Stimulated activated CD8-positive, alpha-beta memory T cell treated with anti-CD3 and anti-CD28 coated beads, Interleukin-4, amount 100 ng/mL, for 1 hour (primary cell): ENCODE results near the gene TSACC.

ENCODE experiments used
- DNase-seq, 2 donors: peaks; one replicate each; pipeline ENCODE4 v3.0.0-alpha.2; 2020; ENCODE audit warnings: low read depth in 2 of 2, low spot score in 1 of 2

TSACC gene

GRCh38 chr1:156372876-156373275, 34.5 kb downstream of the TSACC start:
- no peak for DNase-seq

DNA sequence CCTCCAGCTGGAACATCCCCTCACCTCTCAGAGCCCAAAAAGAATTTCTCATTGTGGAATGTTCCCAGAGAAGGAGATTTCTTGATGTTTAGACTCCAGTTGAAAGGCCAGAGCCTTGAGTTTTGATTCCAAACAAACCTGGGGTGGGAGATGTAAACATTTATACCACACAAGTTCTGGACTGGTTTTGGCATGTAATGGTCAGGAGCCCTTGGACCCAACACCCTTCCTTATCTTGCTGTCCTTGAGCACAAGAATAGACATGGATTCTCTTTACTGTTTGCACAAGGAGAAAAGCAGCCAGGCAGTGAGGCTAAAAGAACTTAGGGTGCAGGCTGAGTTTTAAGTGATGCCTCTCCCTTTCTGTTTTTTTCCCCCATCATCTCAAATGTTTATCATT, 35.2 kb downstream of the TSACC start:
- DNase-seq: no peak

DNA sequence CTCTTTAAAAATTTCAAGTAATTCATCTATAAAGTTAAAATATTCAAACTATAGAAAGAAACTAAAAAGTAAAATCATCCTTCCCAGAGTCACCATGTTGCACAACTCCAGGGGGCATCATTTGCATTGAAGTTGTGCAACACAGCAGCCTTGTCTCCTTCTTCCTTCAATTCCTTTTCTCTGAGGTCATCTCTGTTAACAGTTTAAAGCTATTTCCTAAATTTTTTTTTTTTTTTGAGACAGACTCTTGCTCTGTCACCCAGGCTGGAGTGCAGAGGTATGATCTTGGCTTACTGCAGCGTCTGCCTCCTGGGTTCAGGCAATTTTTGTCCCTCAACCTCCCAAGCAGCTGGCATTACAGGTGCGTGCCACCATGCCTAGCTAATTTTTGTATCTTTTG, 37.8 kb downstream of the TSACC start:
- DNase-seq: no peak

GRCh38 chr1:156376958-156377919, 38.9 kb downstream of the TSACC start:
- DNase-seq: no peak

DNA sequence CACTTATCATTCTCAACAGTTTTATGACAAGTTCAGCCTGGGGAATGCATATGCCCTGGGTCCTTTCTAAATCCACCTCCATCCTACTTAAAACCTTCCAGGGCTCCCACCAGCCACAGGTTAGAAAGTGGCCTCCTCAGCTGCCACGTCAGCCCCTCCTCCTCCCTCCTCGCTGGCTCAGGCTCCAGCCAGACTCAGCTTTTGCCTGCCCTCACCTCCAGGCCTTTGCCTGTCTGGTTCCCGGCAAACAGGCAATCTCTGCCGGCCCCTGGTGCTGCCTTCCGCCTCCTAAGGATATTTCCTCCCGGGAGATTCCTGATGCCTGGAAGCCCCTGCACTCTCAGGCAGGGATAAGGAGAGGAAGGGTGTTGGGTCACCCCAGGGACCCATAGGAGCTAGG, 40.2 kb downstream of the TSACC start:
- no peak for DNase-seq

- DNase-seq: no peak
These were observed 41.3 kb downstream of the TSACC start for GRCh38 chr1:156379420-156380165.

- DNase-seq: no peak
These were observed 44.2 kb downstream of the TSACC start for GRCh38 chr1:156382561-156382960.

- peak; percentile 22 to 29 for DNase-seq
These were observed 44.7 kb downstream of the TSACC start for GRCh38 chr1:156383023-156383422.

- no peak for DNase-seq
These were observed 45.7 kb downstream of the TSACC start for GRCh38 chr1:156384007-156384406.

DNA sequence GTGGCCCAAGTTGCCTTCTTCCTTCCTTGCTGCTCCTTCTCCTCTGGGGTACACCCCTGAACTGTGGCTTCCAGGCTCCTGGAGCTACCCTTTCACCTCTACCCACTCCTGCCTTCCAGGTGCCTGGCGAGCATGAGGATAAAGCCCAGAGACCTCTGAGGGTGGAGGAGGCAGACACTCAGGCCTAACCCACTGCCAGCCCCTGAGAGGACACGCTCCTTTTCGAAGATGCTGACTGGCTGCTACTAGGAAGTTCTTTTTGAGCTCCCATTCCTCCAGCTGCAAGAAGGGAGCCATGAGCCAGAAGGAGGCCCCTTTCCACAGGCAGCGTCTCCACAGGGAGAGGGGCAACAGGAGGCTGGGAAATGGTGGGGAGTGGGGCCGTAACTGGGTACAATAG, 46.3 kb downstream of the TSACC start:
- no peak for DNase-seq

DNA sequence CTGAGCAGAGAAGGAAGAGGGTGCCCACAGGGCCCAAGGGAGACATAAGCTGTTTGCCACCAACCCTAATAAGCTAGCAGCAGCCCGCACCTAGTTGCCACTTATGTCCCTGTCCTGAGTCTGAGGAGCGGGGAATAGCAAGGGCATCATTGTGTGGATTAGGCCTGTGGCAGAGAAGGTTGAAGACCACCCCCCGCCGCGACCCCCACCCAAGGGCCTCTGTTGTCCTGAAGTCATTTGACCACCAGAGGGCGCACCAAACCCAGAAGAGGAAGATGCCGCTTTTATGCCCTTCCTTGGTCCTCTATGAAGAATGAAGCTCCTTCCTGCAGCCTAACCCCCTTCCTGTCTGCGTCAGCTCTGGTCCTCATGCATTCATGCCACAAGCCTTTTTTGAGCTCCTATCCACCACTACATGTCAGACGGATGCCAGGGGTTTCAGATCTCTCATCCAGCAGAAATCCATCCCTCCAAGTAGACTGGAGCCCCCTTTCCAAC, 47.3 kb downstream of the TSACC start:
- peak; percentile 50 to 65 for DNase-seq

GRCh38 chr1:156386134-156386901, 48.0 kb downstream of the TSACC start:
- no peak for DNase-seq

DNA sequence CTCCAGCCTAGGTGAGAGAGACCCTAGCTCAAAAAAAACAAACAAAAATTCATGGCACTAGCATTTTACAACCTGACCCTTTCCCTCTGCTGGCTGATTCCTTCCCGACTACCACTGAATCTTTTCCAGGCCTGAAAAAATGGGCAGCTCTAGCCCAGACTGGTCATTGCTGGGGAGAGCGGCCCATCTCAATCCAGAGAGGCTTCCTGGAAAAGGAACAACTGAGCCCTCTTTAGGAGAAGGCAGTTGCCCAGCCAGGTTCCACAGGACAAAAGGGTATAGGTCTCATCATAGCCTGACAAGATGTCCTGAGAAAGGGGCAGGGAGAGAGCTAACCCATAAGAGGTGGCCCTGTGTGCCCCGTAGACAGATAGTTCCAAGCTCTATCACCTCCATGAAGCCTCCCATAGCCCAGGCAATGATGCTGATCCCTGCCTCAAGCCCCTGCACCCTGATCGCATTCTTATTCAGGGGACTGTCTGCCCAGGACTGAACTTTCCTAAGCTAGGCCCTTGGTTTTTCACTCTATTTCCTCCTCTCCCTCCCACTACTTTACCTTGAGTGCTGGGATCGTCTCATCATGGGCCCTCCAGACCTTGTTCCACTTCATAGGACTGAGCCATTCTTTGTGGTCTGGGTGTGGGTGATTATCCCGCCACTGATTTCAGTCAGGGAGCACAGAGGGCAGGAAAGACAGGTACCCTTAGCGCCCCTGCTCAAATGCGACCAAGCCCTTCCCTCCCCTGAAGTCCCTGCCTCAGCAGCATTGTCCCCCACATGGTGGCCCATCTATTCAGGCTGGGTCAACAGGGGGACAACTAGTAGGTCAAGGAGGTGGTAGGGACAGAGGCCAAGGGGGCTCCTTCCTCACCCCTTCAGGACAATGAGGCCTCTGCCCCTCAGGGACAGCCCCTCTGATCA, 48.9 kb downstream of the TSACC start:
- DNase-seq: no peak

GRCh38 chr1:156387870-156388173, 49.5 kb downstream of the TSACC start:
- no peak for DNase-seq

DNA sequence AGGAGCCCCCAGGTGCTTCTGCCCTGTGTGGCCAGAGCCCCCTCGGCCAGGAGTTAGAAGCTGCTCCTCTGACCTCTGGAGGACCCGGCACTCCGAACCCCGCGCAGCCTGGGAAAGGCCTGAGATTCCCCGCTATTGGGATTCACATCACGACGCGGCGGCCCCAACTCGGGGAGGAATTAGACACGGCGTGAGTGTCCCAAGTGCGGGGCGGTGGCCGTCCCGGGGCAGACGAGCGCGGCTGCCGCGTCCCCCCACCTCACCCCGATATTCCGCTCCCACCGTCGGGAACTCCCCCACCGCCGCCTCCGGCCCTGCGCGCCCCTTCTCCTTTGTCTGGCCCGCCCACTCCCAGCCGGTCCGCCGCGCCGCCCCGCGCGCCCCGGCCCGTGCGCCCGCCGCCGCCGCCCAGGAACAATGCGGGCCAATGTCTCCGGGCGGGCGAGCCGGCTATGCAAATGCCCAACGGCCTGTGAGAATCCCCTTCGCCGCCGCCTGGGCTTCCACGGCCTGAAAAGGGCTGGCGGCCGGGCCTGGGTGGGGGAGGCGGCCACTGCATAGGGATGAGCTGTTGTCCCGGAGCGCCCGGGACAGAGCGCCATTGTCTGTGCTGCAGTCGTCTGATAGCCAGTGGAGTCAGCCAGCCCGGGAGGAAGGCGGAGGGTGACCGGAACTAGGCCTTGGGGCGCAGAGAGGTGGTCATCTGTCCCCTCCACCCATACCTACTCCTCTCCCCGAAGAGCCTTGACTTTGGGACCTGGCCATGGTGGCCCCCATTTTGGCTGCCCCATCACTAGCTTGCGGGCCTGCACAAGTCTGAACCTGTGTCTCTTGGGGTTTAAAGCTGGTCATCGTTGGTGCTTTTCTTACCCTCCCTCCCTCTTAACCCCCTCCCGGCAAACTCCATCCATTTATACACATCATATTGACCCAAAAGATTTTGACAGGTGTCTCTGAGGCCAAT, 50.1 kb downstream of the TSACC start:
- DNase-seq: no peak

DNA sequence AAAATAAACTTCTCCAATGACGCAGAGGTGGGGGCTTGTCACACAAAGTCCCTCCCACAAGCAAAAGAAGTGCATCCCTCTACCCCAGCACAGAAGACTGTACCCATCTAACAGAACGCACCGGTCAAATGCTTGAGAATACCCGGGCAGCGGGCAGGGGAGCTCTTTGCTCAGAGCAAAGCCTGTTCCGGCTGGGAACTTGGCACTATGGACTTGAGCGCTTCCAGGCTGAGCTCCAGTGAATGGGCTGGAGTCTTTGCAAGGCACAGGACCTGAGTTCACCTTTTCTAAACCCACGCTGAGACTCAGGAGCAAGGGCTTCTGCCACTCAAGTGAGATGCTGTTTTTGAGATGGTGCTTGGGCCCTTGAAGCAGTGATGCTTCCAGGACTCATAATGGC, 51.0 kb downstream of the TSACC start:
- no peak for DNase-seq

- no peak for DNase-seq
These were observed 52.4 kb downstream of the TSACC start for GRCh38 chr1:156390469-156391365.

DNA sequence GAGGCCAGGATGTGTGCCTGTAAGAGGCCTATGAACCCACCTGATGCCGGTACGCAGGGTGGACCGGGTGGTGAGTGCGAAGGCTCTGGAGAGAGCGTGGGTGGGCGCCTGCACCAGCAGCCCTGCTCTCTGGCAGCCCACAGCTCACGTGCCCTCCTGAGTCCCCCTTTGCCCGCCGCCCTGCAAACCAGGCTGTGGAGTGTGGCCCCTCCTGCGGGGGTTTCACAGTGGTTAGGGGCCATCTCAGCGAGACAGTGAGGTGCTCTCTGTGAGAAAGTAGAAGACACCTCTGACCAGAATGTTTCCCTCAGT, 53.0 kb downstream of the TSACC start:
- no peak for DNase-seq
